Breast epithelium (tissue), 4 donors: ENCODE data around the gene ZNF536. TPM values are rescaled to one million over a fixed set of nuclear protein-coding genes. Genes with fewer than 3 reads are reported as not detected.

Source experiments
- DNase-seq, 2 donors: peaks; one replicate each; pipeline ENCODE4 v3.0.0-alpha.2; 2019; ENCODE audit warnings: low spot score in 2 of 2
- H3K27ac ChIP-seq, 2 donors: fragments of 200-600 bp; sonication (generic) in 1 of 2; one replicate each; pipeline ENCODE4 v1.5.1; 2016 to 2019; ENCODE audit warnings: mild to moderate bottlenecking in 1 of 2
- H3K27me3 ChIP-seq, 2 donors: fragments of 200-600 bp; sonication (generic) in 1 of 2; one replicate each; pipeline versions ENCODE4 v1.5.1 to v1.6.0; 2017 to 2019; ENCODE audit warnings: control low read depth in 1 of 2, mild to moderate bottlenecking in 1 of 2
- H3K36me3 ChIP-seq: fragments of 200-600 bp; one replicate; pipeline ENCODE4 v1.5.1; 2019
- H3K4me1 ChIP-seq, 2 donors: fragments of 200-600 bp; sonication (generic); one replicate each; pipeline ENCODE4 v1.5.1; 2016 to 2019; ENCODE audit warnings: control low read depth in 1 of 2
- H3K4me3 ChIP-seq, 3 donors: fragments of 200-600 bp; sonication (generic); 1 replicate in 2 of 3; 2 replicates in 1 of 3; pipeline ENCODE4 v1.5.1; 2016 to 2019; ENCODE audit warnings: mild to moderate bottlenecking in 3 of 3, moderate library complexity in 2 of 3
- H3K9me3 ChIP-seq, 2 donors: fragments of 200-600 bp; sonication (generic) in 1 of 2; one replicate each; pipeline ENCODE4 v1.5.1; 2016 to 2019; ENCODE audit warnings: control low read depth in 1 of 2
- CTCF ChIP-seq, 3 donors: fragments of 450-650 bp; IDR thresholded peaks; one replicate each; pipeline ENCODE4 v1.5.1; 2016 to 2017; ENCODE audit warnings: antibody characterized with exemption in 3 of 3, mild to moderate bottlenecking in 3 of 3, moderate library complexity in 3 of 3
- POLR2A ChIP-seq: fragments of 450-650 bp; IDR thresholded peaks from one replicate; pipeline ENCODE4 v1.6.1; 2016; ENCODE audit warnings: antibody characterized with exemption, mild to moderate bottlenecking, moderate library complexity
- POLR2AphosphoS5 ChIP-seq, 3 donors: sonication (generic); formaldehyde crosslinking; IDR thresholded peaks; one replicate each; pipeline ENCODE4 v1.6.1; 2017; ENCODE audit warnings: antibody characterized with exemption in 3 of 3
- intact Hi-C: fragments of 100-400 bp; cut with DNase I; formaldehyde crosslinking; loops from one replicate; pipeline ENCODE4 v1.15.1; 2023; ENCODE audit warnings: low total_unique reads
- total RNA-seq, 3 donors: library from RNA; depleted of rRNA; stranded (reverse); fragments of >200 nt; gene quantifications; one replicate each; pipeline ENCODE4 v1.1.0, GENCODE V29; 2016

ZNF536 gene
- total RNA-seq, 3 donors from 2014 or later, result under 0.01 to 0.15 TPM; not detected in 1

- no peaks in the 10 kb centered on the region for H3K36me3 ChIP-seq
- no peaks in the 10 kb centered on the region for H3K4me1 ChIP-seq
- intact Hi-C loops, result no loop called here
- H3K27ac ChIP-seq, result no peak overlapping the region
- no peaks in the 10 kb centered on the region for H3K9me3 ChIP-seq
- DNase-seq, result no peak
- H3K4me3 ChIP-seq, result no peak overlapping the region
- no peaks in the 10 kb centered on the region for H3K27me3 ChIP-seq
- TF ChIP-seq POLR2A, result no peak
- no peak for TF ChIP-seq POLR2AphosphoS5 (IDR thresholded peaks at IDR 0.05)
- TF ChIP-seq CTCF (IDR thresholded peaks at IDR 0.05), result no peak
Measured at GRCh38 chr19:30452931-30453330, 80.7 kb downstream of the ZNF536 start.

GRCh38 chr19:30453743-30454142 is 81.6 kb downstream of the ZNF536 start:
- TF ChIP-seq POLR2A, result no peak
- no peak for TF ChIP-seq POLR2AphosphoS5 (IDR thresholded peaks at IDR 0.05)
- no peak for TF ChIP-seq CTCF (IDR thresholded peaks at IDR 0.05)
- no peaks in the 10 kb centered on the region for H3K9me3 ChIP-seq
- DNase-seq, result no peak
- H3K27ac ChIP-seq, result no peak overlapping the region
- no peaks in the 10 kb centered on the region for H3K27me3 ChIP-seq
- no peaks in the 10 kb centered on the region for H3K36me3 ChIP-seq
- intact Hi-C loops, result no loop called here
- H3K4me3 ChIP-seq, result no peak overlapping the region
- no peaks in the 10 kb centered on the region for H3K4me1 ChIP-seq

GRCh38 chr19:30455881-30456280 is 83.7 kb downstream of the ZNF536 start:
- Histone ChIP-seq H3K4me1 (no peaks in the 10 kb centered on the region), H3K27ac (no peak overlapping the region), H3K27me3 (no peaks in the 10 kb centered on the region), H3K4me3 (no peak overlapping the region), H3K9me3 (no peaks in the 10 kb centered on the region), H3K36me3 (no peaks in the 10 kb centered on the region)
- DNase-seq, result no peak
- TF ChIP-seq POLR2AphosphoS5 (IDR thresholded peaks at IDR 0.05) (no peak), POLR2A (no peak), CTCF (IDR thresholded peaks at IDR 0.05) (no peak)
- intact Hi-C loops, result no loop called here

GRCh38 chr19:30457484-30457883 is 85.3 kb downstream of the ZNF536 start:
- no peaks in the 10 kb centered on the region for H3K27me3 ChIP-seq

GRCh38 chr19:30459859-30460258 is 87.7 kb downstream of the ZNF536 start:
- no peak for TF ChIP-seq CTCF (IDR thresholded peaks at IDR 0.05)
- no peak for TF ChIP-seq POLR2AphosphoS5 (IDR thresholded peaks at IDR 0.05)
- TF ChIP-seq POLR2A, result no peak
- intact Hi-C loops, result loop anchor here (5.0 kb wide), 1 partner anchor 1372 kb away; no protein-coding TSS in a partner anchor
- no peaks in the 10 kb centered on the region for H3K9me3 ChIP-seq
- H3K27me3 ChIP-seq, result no peaks in the 10 kb centered on the region
- H3K36me3 ChIP-seq, result no peaks in the 10 kb centered on the region
- H3K4me1 ChIP-seq, result no peaks in the 10 kb centered on the region
- no peak overlapping the region for H3K27ac ChIP-seq
- H3K4me3 ChIP-seq, result no peak overlapping the region
- DNase-seq, result no peak

More at GRCh38 chr19:30457484-30457883, 85.3 kb downstream of the ZNF536 start:
- H3K36me3 ChIP-seq, result no peaks in the 10 kb centered on the region
- intact Hi-C loops, result no loop called here
- no peaks in the 10 kb centered on the region for H3K4me1 ChIP-seq
- H3K9me3 ChIP-seq, result no peaks in the 10 kb centered on the region
- no peak for TF ChIP-seq POLR2AphosphoS5 (IDR thresholded peaks at IDR 0.05)
- TF ChIP-seq CTCF (IDR thresholded peaks at IDR 0.05), result no peak
- TF ChIP-seq POLR2A, result no peak
- DNase-seq, result no peak
- no peak overlapping the region for H3K4me3 ChIP-seq
- no peak overlapping the region for H3K27ac ChIP-seq
